Breast epithelium (tissue), 3 donors: ENCODE measurements around the gene BICD1.

Experiments
- CTCF ChIP-seq, 3 donors: fragments of 450-650 bp; IDR thresholded peaks; one replicate each; pipeline ENCODE4 v1.5.1; 2016 to 2017; ENCODE audit warnings: antibody characterized with exemption in 3 of 3, mild to moderate bottlenecking in 3 of 3, moderate library complexity in 3 of 3
- POLR2A ChIP-seq: fragments of 450-650 bp; IDR thresholded peaks from one replicate; pipeline ENCODE4 v1.6.1; 2016; ENCODE audit warnings: antibody characterized with exemption, mild to moderate bottlenecking, moderate library complexity
- POLR2AphosphoS5 ChIP-seq, 3 donors: sonication (generic); formaldehyde crosslinking; IDR thresholded peaks; one replicate each; pipeline ENCODE4 v1.6.1; 2017; ENCODE audit warnings: antibody characterized with exemption in 3 of 3

- no peak for TF ChIP-seq CTCF (IDR thresholded peaks at IDR 0.05)
- TF ChIP-seq POLR2A = no peak
- no peak for TF ChIP-seq POLR2AphosphoS5 (IDR thresholded peaks at IDR 0.05)
Measured at GRCh38 chr12:32266756-32267155, 160.1 kb downstream of the BICD1 start.
